Prostate gland (tissue), 2 donors: ENCODE results near the gene CYREN.
"Not testable (repeated sequence)": the region's sequence is repeated elsewhere in the genome, so short reads cannot be mapped to it uniquely, and the experiment has no call there.

Experiments used
- POLR2A ChIP-seq: fragments of 450-650 bp; IDR thresholded peaks from one replicate; pipeline ENCODE4 v1.6.1; 2016; ENCODE audit warnings: antibody characterized with exemption, mild to moderate bottlenecking
- TF ChIP-seq, protein P1 (sequence below), 4 experiments: fragments of 200-600 bp in 2 of 4; fragments of 450-650 bp in 2 of 4; sonication (generic) in 2 of 4; IDR thresholded peaks; 1 replicate in 3 of 4; 2 replicates in 1 of 4; pipeline ENCODE4 v1.5.1; 2016 to 2019; ENCODE audit warnings: antibody characterized with exemption in 4 of 4, mild to moderate bottlenecking in 2 of 4, moderate library complexity in 2 of 4

- TF ChIP-seq, protein P1, sequence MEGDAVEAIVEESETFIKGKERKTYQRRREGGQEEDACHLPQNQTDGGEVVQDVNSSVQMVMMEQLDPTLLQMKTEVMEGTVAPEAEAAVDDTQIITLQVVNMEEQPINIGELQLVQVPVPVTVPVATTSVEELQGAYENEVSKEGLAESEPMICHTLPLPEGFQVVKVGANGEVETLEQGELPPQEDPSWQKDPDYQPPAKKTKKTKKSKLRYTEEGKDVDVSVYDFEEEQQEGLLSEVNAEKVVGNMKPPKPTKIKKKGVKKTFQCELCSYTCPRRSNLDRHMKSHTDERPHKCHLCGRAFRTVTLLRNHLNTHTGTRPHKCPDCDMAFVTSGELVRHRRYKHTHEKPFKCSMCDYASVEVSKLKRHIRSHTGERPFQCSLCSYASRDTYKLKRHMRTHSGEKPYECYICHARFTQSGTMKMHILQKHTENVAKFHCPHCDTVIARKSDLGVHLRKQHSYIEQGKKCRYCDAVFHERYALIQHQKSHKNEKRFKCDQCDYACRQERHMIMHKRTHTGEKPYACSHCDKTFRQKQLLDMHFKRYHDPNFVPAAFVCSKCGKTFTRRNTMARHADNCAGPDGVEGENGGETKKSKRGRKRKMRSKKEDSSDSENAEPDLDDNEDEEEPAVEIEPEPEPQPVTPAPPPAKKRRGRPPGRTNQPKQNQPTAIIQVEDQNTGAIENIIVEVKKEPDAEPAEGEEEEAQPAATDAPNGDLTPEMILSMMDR (IDR thresholded peaks at IDR 0.05): not testable (repeated sequence)
- not testable (repeated sequence) for TF ChIP-seq POLR2A
Observed at GRCh38 chr7:135173916-135174315, 3.4 kb upstream of the CYREN start.
